CD4-positive, alpha-beta memory T cell (primary cell): ENCODE results near the gene TAAR6. TPM values are rescaled to one million over a fixed set of nuclear protein-coding genes. Genes with fewer than 3 reads are reported as not detected.

Source experiments
- CTCF ChIA-PET: fragments of 350-600 bp; sonication (Branson Sonifier 250); formaldehyde crosslinking; loops from one replicate; lab custom pipeline; 2021; ENCODE audit warnings: inconsistent platforms; ENCODE audit not compliant: partially characterized antibody; lab: Charles Lee
- POLR2A ChIA-PET: fragments of 350-600 bp; sonication (Branson Sonifier 250); formaldehyde crosslinking; loops from one replicate; lab custom pipeline; 2021; ENCODE audit not compliant: partially characterized antibody; lab: Charles Lee
- DNase-seq, 5 donors: peaks; one replicate each; pipeline versions ENCODE4 v3.0.0 to v3.0.0-alpha.2; 2020 to 2022; ENCODE audit warnings: mixed read lengths in 1 of 5
- H3K27ac ChIP-seq: one replicate; pipeline ENCODE4 v1.7.0; 2013; ENCODE audit warnings: low read depth, low read length
- H3K27me3 ChIP-seq: 2 replicates; pipeline ENCODE4 v1.7.0; 2013; ENCODE audit warnings: mild to moderate bottlenecking, low read length, moderate library complexity; ENCODE audit not compliant: insufficient read depth
- H3K36me3 ChIP-seq: 2 replicates; pipeline ENCODE4 v1.7.0; 2013; ENCODE audit warnings: mild to moderate bottlenecking, low read length, moderate library complexity; ENCODE audit not compliant: insufficient read depth
- H3K4me1 ChIP-seq: 2 replicates; pipeline ENCODE4 v1.7.0; 2013; ENCODE audit warnings: mild to moderate bottlenecking, low read length, moderate library complexity; ENCODE audit not compliant: insufficient read depth
- H3K4me3 ChIP-seq, 2 donors: one replicate each; pipeline ENCODE4 v1.7.0; 2013; ENCODE audit warnings: low read length in 2 of 2, mild to moderate bottlenecking in 1 of 2
- H3K9me3 ChIP-seq, 2 donors: one replicate each; pipeline ENCODE4 v1.7.0; 2013; ENCODE audit warnings: low read length in 2 of 2, control low read depth in 1 of 2; ENCODE audit not compliant: control insufficient read depth in 1 of 2
- H3K27ac Mint-ChIP-seq, 7 donors: one replicate each; pipeline ENCODE4 v1.8.0; 2020 to 2021; ENCODE audit warnings: mixed read lengths in 7 of 7, mild to moderate bottlenecking in 6 of 7, inconsistent platforms in 3 of 7, moderate library complexity in 3 of 7
- H3K27me3 Mint-ChIP-seq, 2 donors: one replicate each; pipeline ENCODE4 v1.8.0; 2020 to 2021; ENCODE audit warnings: mixed read lengths in 2 of 2
- H3K36me3 Mint-ChIP-seq, 2 donors: one replicate each; pipeline ENCODE4 v1.8.0; 2020 to 2021; ENCODE audit warnings: mixed read lengths in 2 of 2, inconsistent platforms in 1 of 2, mild to moderate bottlenecking in 1 of 2
- H3K4me1 Mint-ChIP-seq, 4 donors: one replicate each; pipeline ENCODE4 v1.8.0; 2020 to 2021; ENCODE audit warnings: mixed read lengths in 4 of 4, mild to moderate bottlenecking in 1 of 4
- H3K4me3 Mint-ChIP-seq, 8 donors: one replicate each; pipeline ENCODE4 v1.8.0; 2020 to 2021; ENCODE audit warnings: mixed read lengths in 8 of 8, mild to moderate bottlenecking in 7 of 8, moderate library complexity in 6 of 8, inconsistent platforms in 3 of 8
- H3K9me3 Mint-ChIP-seq, 8 donors: one replicate each; pipeline ENCODE4 v1.8.0; 2020 to 2021; ENCODE audit warnings: mixed read lengths in 8 of 8, mild to moderate bottlenecking in 5 of 8, inconsistent platforms in 3 of 8, moderate library complexity in 1 of 8
- intact Hi-C: fragments of 100-400 bp; cut with micrococcal nuclease; formaldehyde crosslinking; loops from one replicate; pipeline ENCODE4 v1.15.1; 2023
- polyA plus RNA-seq, 2 donors: library from polyadenylated mRNA; unstranded; fragments of 300-500 nt; fragmentation: Illumina TruSeq; gene quantifications; one replicate each; pipeline ENCODE4 v1.2.3, GENCODE V29; 2021
- total RNA-seq, 2 experiments: library from RNA; stranded (reverse); gene quantifications; one replicate each; pipeline ENCODE4 v1.2.3, GENCODE V29; 2021

Gene TAAR6
- total and polyA plus RNA-seq, 4 experiments from 2014 or later = not detected

DNA sequence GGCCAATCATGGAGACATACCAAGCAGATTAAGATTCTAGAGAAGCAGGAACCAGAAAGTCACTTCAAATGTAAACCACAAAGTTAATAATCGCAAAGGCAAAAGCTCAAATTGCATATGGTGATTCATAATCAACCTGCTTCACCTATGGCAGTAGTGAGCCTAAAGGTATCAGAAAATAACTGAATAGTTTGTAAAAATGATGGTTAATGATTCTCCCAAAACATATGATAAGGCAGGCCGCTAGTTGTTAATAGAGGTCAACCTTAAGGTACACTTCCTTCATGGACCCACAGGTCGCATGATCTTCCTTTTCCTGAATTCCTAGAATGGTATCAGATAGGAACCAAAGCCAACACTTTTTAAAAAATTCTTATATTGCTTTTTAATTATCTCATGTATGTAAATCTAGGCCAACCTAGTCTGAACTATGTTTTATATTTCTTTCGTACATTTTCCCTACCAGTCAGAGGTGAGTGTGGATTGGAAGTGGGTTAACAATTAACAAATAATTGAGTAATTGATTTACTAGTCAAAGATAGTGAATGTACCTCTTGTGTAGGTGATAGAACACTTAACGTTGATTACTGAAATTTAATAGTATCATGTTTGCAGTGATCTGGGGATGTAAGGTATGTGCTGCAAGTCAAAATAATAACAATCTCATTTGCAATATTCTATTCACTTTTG, 37.6 kb downstream of the TAAR6 start:
- peaks cover 0 to 3% of the 10 kb centered on the region in 2 donors for H3K27me3 Mint-ChIP-seq
- Histone ChIP-seq H3K36me3 (no peaks in the 10 kb centered on the region), H3K9me3 (no peaks in the 10 kb centered on the region), H3K4me3 (no peak overlapping the region), H3K4me1 (no peaks in the 10 kb centered on the region), H3K27me3 (no peaks in the 10 kb centered on the region), H3K27ac (no peak overlapping the region)
- intact Hi-C loops = no loop called here
- H3K27ac Mint-ChIP-seq = no peak overlapping the region
- no peak for DNase-seq
- CTCF ChIA-PET = no interaction called here
- POLR2A ChIA-PET = no interaction called here
- H3K36me3 Mint-ChIP-seq = no peaks in the 10 kb centered on the region
- no peaks in the 10 kb centered on the region for H3K9me3 Mint-ChIP-seq
- H3K4me1 Mint-ChIP-seq = peaks cover 0 to 5% (median 3%) of the 10 kb centered on the region in 4 donors
- H3K4me3 Mint-ChIP-seq = no peak overlapping the region

DNA sequence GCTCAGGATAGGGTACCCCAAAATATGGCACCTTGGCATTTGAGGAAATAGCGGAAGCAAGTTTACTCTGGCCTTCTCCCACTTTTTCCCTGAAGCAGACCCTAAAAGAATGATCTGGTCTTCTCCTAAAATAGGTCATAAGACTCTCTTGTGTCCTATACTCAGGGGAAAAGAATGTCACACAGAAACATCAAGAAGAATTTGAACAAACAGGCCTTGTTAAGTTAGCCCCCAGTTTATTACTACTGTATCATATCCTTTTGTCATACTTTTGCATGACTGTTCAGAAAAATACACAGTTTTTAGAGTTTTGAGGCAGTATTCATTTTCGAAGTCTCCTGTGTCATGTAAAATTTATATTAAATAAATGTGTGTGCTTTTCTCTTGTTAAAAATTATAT, 41.5 kb downstream of the TAAR6 start:
- H3K4me1 ChIP-seq = no peaks in the 10 kb centered on the region
- ChIA-PET CTCF (no interaction called here), POLR2A (no interaction called here)
- no peaks in the 10 kb centered on the region for H3K9me3 ChIP-seq
- no peak overlapping the region for H3K4me3 Mint-ChIP-seq
- intact Hi-C loops = no loop called here
- H3K27ac Mint-ChIP-seq = no peak overlapping the region
- no peak overlapping the region for H3K4me3 ChIP-seq
- no peaks in the 10 kb centered on the region for H3K36me3 Mint-ChIP-seq
- H3K9me3 Mint-ChIP-seq = no peaks in the 10 kb centered on the region
- no peaks in the 10 kb centered on the region for H3K27me3 ChIP-seq
- H3K4me1 Mint-ChIP-seq = peaks cover 0 to 19% (median 6%) of the 10 kb centered on the region in 4 donors
- no peak for DNase-seq
- H3K27ac ChIP-seq = no peak overlapping the region
- no peaks in the 10 kb centered on the region for H3K36me3 ChIP-seq
- H3K27me3 Mint-ChIP-seq = peaks cover 0 to 5% of the 10 kb centered on the region in 2 donors

DNA sequence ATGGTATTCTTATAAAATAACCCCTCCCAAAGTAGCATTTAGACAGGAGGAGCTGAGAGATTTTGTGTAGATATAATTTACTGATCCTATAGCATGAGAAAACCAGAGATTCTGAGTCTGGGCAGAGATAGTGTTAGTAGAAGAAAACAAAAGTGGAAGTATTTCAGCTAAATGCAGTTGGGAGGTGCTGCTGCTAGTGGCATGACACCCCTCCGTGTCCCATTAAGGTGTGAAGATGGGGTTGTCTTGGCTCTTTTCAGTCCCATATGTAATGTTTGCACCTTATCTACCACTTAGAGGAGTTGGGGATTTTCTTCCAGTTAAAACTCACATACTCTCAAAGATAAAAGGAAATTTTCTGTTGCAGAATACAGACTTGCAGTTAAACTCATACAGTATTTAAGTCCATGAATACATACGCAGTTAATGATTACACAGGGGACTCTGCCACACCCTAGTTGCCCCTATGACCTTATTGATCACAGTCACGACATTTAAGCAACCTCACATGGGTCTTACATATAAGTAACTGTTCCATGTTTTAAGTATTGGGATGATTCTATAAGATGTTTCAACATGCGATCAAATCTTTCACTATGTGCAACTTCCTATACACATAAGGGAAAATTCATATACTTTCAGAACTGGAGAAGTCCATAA, 42.5 kb downstream of the TAAR6 start:
- peak overlapping the region in 1 of 7 donors; percentile 26 for H3K27ac Mint-ChIP-seq
- intact Hi-C loops = no loop called here
- H3K36me3 Mint-ChIP-seq = no peaks in the 10 kb centered on the region
- no peaks in the 10 kb centered on the region for H3K9me3 Mint-ChIP-seq
- no peaks in the 10 kb centered on the region for H3K27me3 ChIP-seq
- CTCF ChIA-PET = no interaction called here
- DNase-seq = no peak
- H3K27me3 Mint-ChIP-seq = peaks cover 2 to 5% of the 10 kb centered on the region in 2 donors
- POLR2A ChIA-PET = no interaction called here
- H3K4me1 Mint-ChIP-seq = peaks cover 0 to 19% (median 6%) of the 10 kb centered on the region in 4 donors
- H3K36me3 ChIP-seq = no peaks in the 10 kb centered on the region
- H3K27ac ChIP-seq = no peak overlapping the region
- no peaks in the 10 kb centered on the region for H3K4me1 ChIP-seq
- H3K9me3 ChIP-seq = no peaks in the 10 kb centered on the region
- H3K4me3 Mint-ChIP-seq = peak overlapping the region in 2 of 8 donors; percentile 3 to 62
- no peak overlapping the region for H3K4me3 ChIP-seq

DNA sequence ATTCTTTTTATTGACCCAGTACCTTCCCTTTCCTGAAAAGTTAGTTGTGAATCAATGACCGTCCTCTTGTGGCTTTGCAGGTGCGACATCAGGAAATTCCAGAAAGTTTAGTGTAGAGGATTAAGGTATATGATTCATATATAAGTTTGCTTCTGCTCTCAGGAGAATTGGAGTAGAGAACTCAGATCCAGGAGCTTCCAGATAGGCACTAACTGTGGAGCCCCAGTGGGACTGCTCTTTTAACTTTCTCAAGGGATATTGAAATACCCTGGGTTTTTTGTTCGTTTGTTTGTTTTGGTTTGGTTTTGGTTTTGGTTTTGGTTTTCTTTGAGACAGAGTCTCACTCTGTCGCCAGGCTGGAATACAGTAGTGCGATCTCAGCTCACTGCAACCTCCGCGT, 44.4 kb downstream of the TAAR6 start:
- POLR2A ChIA-PET = no interaction called here
- Mint-ChIP-seq H3K27me3 (peaks cover 8 to 10% of the 10 kb centered on the region in 2 donors), H3K4me1 (peaks cover 0 to 19% (median 6%) of the 10 kb centered on the region in 4 donors), H3K36me3 (no peaks in the 10 kb centered on the region), H3K9me3 (peaks cover 0 to 3% (median 0%) of the 10 kb centered on the region in 8 donors), H3K4me3 (peak overlapping the region; percentile 36 to 80 (median 68)), H3K27ac (peak overlapping the region in 3 of 7 donors; percentile 16 to 74 (median 37))
- no peaks in the 10 kb centered on the region for H3K4me1 ChIP-seq
- H3K9me3 ChIP-seq = no peaks in the 10 kb centered on the region
- H3K27me3 ChIP-seq = no peaks in the 10 kb centered on the region
- CTCF ChIA-PET = no interaction called here
- intact Hi-C loops = no loop called here
- no peak overlapping the region for H3K27ac ChIP-seq
- no peak overlapping the region for H3K4me3 ChIP-seq
- H3K36me3 ChIP-seq = no peaks in the 10 kb centered on the region
- peak in 1 of 5 donors; percentile 3 for DNase-seq

DNA sequence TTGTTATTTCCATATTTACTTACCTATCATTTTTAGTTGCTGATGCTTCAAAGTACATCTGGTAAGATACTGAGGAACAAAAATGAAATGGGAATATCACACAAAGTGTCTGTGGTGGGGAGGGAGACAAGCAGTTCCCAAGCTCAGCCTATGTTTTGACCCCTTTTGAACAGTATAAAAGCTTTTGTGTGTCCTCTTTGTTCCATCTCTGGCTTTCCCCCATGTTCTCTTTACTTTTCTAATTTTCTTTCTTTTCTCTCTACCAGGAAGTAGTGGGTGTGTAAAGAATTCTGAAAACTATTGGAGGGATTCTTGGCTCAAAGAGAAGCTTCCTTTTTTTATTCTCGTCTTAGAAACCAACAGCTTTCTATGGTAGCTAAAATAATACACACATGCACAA, 46.6 kb downstream of the TAAR6 start:
- Mint-ChIP-seq H3K4me3 (no peak overlapping the region), H3K27me3 (peaks cover 6 to 11% of the 10 kb centered on the region in 2 donors), H3K4me1 (peaks cover 0 to 19% (median 6%) of the 10 kb centered on the region in 4 donors), H3K9me3 (peaks cover 0 to 3% (median 0%) of the 10 kb centered on the region in 8 donors), H3K36me3 (no peaks in the 10 kb centered on the region), H3K27ac (no peak overlapping the region)
- ChIA-PET POLR2A (no interaction called here), CTCF (no interaction called here)
- Histone ChIP-seq H3K36me3 (no peaks in the 10 kb centered on the region), H3K27ac (no peak overlapping the region), H3K9me3 (no peaks in the 10 kb centered on the region), H3K27me3 (peaks cover under 1% of the 10 kb centered on the region), H3K4me3 (no peak overlapping the region), H3K4me1 (no peaks in the 10 kb centered on the region)
- no peak for DNase-seq
- intact Hi-C loops = no loop called here

Other genes with a start within 250 kb of the TAAR6 start
- not detected for gene MOXD1, start 168.8 kb upstream of the TAAR6 start, total RNA-seq
- gene MOXD1, start 168.8 kb upstream of the TAAR6 start, polyA plus RNA-seq = not detected
- gene STX7, start 57.2 kb upstream of the TAAR6 start, total RNA-seq = 10 to 100 TPM; 22.7 TPM
- gene STX7, start 57.2 kb upstream of the TAAR6 start, polyA plus RNA-seq = 10 to 100 TPM in 1 of 2 donors, 1 to 10 TPM in 1; 8.2 to 14.9 TPM
- not detected for gene TAAR9, start 32.0 kb upstream of the TAAR6 start, total RNA-seq
- not detected for gene TAAR9, start 32.0 kb upstream of the TAAR6 start, polyA plus RNA-seq
- not detected for gene TAAR8, start 17.6 kb upstream of the TAAR6 start, total RNA-seq
- gene TAAR8, start 17.6 kb upstream of the TAAR6 start, polyA plus RNA-seq = not detected
- gene TAAR5, start 19.4 kb downstream of the TAAR6 start, total RNA-seq = not detected
- not detected for gene TAAR5, start 19.4 kb downstream of the TAAR6 start, polyA plus RNA-seq
- gene TAAR2, start 54.0 kb downstream of the TAAR6 start, total RNA-seq = not detected
- gene TAAR2, start 54.0 kb downstream of the TAAR6 start, polyA plus RNA-seq = not detected
- not detected for gene TAAR1, start 88.9 kb downstream of the TAAR6 start, total RNA-seq
- gene TAAR1, start 88.9 kb downstream of the TAAR6 start, polyA plus RNA-seq = not detected
- under 1 TPM in 1 of 2 experiments, not detected in 1; 0.11 TPM for gene VNN1, start 143.7 kb downstream of the TAAR6 start, total RNA-seq
- not detected for gene VNN1, start 143.7 kb downstream of the TAAR6 start, polyA plus RNA-seq
- gene VNN2, start 187.6 kb downstream of the TAAR6 start, total RNA-seq = 10 to 100 TPM; 12.2 to 13.3 TPM
- 10 to 100 TPM; 14.8 to 18.9 TPM for gene VNN2, start 187.6 kb downstream of the TAAR6 start, polyA plus RNA-seq
- gene SLC18B1, start 228.3 kb downstream of the TAAR6 start, total RNA-seq = 10 to 100 TPM; 13.8 to 14.7 TPM
- gene SLC18B1, start 228.3 kb downstream of the TAAR6 start, polyA plus RNA-seq = 10 to 100 TPM; 11.6 to 19.5 TPM
- 1,000 to 10,000 TPM; 2,480 to 2,511 TPM for gene RPS12, start 244.2 kb downstream of the TAAR6 start, total RNA-seq
- 1,000 to 10,000 TPM; 1,677 to 2,818 TPM for gene RPS12, start 244.2 kb downstream of the TAAR6 start, polyA plus RNA-seq